GM12872 (cell line): ENCODE results near the gene PARD3.

Source experiments
- TF ChIP-seq, protein P1 (sequence below): IDR thresholded peaks from 3 replicates; pipeline ENCODE4 v1.5.1; 2011; ENCODE audit warnings: low read depth, mild to moderate bottlenecking, low read length, moderate library complexity; ENCODE audit not compliant: insufficient read depth

The PARD3 gene

GRCh38 chr10:34247560-34247959, 567.5 kb downstream of the PARD3 start:
- TF ChIP-seq, protein P1, sequence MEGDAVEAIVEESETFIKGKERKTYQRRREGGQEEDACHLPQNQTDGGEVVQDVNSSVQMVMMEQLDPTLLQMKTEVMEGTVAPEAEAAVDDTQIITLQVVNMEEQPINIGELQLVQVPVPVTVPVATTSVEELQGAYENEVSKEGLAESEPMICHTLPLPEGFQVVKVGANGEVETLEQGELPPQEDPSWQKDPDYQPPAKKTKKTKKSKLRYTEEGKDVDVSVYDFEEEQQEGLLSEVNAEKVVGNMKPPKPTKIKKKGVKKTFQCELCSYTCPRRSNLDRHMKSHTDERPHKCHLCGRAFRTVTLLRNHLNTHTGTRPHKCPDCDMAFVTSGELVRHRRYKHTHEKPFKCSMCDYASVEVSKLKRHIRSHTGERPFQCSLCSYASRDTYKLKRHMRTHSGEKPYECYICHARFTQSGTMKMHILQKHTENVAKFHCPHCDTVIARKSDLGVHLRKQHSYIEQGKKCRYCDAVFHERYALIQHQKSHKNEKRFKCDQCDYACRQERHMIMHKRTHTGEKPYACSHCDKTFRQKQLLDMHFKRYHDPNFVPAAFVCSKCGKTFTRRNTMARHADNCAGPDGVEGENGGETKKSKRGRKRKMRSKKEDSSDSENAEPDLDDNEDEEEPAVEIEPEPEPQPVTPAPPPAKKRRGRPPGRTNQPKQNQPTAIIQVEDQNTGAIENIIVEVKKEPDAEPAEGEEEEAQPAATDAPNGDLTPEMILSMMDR = no peak

- TF ChIP-seq, protein P1 = no peak
Measured at GRCh38 chr10:34244756-34245484, 570.2 kb downstream of the PARD3 start.

DNA sequence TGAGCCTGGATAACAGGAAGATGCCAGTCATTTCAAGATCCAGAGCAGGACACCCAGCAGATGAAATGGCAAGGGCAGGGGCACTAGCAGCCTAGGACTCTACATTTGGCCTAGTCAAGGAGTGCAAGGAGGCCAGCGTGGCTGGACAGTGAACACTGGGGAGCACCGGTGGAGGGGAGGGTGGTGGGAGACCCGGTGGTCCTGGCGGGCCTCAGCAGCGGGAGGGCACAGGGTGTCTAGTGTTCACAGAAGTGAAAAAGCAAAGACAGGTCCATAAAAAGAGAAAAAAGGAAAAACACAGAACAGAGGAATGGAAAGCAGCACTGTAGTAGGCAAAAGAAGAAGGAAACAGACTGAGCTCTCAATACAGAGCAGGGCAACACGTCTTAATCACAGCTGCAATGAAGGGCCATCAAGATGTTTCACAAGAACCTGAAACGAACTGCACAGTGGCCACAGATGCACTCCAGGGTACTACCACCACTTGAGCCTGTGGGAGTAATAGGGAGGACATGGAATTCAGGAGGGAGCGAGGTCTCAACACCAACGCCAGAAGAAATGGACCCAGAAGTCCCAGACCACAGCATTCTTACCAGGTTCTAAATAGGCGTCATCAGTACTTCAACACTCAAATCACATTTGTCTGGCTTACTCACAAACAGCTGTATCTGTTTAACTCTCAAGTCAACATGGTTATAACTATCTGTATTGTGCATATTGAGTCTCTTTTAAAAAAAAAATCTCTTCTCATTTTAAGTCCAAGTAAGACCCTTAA, 573.7 kb downstream of the PARD3 start:
- TF ChIP-seq, protein P1 = no peak

- TF ChIP-seq, protein P1 = no peak
Measured at GRCh38 chr10:34240039-34240438, 575.1 kb downstream of the PARD3 start.

DNA sequence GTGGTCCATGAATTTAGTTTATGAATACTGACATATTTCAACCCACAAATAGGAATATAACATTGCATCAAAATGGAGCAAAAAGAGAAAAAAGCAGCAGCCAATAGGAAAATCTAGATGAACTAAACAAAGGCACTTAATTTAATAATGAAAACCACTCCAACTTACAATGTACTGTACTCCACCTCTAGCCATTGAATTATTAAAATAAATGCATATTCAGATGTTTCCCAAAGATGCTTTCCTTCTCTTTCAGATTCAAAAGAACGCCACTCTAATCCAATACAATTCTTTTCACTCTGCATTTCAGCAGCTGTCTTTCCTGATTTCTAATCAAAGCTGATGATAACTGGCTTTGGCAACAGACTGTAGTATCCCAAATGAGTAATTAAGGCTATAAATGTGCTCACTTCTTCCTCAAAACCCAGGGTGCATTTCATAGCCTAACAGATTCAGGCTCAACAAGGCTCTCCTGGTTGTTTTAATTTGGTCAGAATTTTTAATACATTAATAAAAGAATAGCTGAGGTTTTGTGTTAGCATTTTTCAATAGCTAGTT, 577.1 kb downstream of the PARD3 start:
- TF ChIP-seq, protein P1 = no peak

DNA sequence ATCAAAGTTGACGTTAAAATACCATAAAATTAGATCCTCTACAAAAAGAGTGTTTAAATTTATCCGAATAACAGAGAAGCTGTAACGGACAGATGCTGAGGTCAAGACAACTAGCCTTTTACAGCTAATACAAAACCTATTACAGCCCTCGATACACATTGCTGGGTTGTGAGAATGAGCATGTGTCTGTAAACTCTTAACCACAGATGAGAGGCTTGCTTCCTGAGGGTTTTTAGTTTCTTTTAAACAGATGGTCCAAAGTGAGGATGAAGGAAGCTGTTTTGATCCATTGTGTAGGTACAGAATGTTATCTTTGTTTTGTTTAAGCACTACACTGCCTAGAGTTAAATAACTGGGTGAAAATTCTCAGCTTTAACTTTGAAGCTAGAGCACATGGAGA, 578.2 kb downstream of the PARD3 start:
- TF ChIP-seq, protein P1 = no peak

DNA sequence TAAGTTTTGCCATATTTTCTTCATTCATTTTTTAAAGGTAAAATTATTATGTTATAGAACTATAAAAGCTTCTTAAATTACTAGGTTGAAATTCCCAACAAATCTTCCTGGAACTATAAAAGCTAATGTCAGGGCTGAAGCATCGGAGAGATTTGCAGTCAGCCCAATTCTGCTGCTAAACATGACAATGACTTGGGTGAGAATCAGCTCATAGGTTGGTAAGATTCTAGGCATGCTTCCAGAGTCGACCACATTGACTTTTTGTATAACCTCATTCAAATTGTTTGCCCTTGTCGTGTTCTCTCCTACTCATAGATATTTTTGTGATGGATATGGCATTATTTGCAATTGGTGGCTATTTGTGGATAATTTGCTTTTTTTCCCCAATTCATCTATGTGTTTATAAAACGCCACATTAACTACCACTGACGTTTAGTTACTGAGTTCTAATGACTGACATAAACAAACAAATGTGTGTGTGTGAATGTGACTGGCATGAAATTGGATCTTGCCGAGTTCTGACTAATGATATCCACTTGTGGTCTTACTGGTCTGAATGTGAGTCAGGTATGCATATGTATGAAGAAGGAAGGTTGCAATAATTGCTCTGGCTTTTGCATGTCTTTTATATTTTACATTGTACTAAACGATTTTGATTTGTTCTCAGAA, 579.8 kb downstream of the PARD3 start:
- TF ChIP-seq, protein P1 = no peak
